Adrenal gland (tissue), 5 donors: ENCODE results near the gene DMD.

Source experiments
- POLR2A ChIP-seq, 2 donors: fragments of 450-650 bp; IDR thresholded peaks; one replicate each; pipeline ENCODE4 v1.6.1; 2017; ENCODE audit warnings: antibody characterized with exemption in 2 of 2, mild to moderate bottlenecking in 2 of 2, moderate library complexity in 1 of 2
- TF ChIP-seq, protein P1 (sequence below), 6 experiments: fragments of 450-650 bp in 4 of 6; fragments of 200-600 bp in 2 of 6; sonication (generic) in 1 of 6; IDR thresholded peaks; 1 replicate in 5 of 6; 2 replicates in 1 of 6; pipeline versions ENCODE4 v1.5.1 to v1.8.0; 2016 to 2021; ENCODE audit warnings: antibody characterized with exemption in 6 of 6, mild to moderate bottlenecking in 2 of 6, moderate library complexity in 1 of 6
- donor health status: DM: no; HTN: no; CAD: no.

GRCh38 chrX:31483336-31483735 lies 1728.0 kb downstream of the DMD start:
- TF ChIP-seq, protein P1, sequence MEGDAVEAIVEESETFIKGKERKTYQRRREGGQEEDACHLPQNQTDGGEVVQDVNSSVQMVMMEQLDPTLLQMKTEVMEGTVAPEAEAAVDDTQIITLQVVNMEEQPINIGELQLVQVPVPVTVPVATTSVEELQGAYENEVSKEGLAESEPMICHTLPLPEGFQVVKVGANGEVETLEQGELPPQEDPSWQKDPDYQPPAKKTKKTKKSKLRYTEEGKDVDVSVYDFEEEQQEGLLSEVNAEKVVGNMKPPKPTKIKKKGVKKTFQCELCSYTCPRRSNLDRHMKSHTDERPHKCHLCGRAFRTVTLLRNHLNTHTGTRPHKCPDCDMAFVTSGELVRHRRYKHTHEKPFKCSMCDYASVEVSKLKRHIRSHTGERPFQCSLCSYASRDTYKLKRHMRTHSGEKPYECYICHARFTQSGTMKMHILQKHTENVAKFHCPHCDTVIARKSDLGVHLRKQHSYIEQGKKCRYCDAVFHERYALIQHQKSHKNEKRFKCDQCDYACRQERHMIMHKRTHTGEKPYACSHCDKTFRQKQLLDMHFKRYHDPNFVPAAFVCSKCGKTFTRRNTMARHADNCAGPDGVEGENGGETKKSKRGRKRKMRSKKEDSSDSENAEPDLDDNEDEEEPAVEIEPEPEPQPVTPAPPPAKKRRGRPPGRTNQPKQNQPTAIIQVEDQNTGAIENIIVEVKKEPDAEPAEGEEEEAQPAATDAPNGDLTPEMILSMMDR (IDR thresholded peaks at IDR 0.05) = no peak
- TF ChIP-seq POLR2A (IDR thresholded peaks at IDR 0.05) = no peak
